ENCODE results near the gene ZNF148.
"Not testable (repeated sequence)": the region's sequence is repeated elsewhere in the genome, so short reads cannot be mapped to it uniquely, and the experiment has no call there.

ZNF148 gene

DNA sequence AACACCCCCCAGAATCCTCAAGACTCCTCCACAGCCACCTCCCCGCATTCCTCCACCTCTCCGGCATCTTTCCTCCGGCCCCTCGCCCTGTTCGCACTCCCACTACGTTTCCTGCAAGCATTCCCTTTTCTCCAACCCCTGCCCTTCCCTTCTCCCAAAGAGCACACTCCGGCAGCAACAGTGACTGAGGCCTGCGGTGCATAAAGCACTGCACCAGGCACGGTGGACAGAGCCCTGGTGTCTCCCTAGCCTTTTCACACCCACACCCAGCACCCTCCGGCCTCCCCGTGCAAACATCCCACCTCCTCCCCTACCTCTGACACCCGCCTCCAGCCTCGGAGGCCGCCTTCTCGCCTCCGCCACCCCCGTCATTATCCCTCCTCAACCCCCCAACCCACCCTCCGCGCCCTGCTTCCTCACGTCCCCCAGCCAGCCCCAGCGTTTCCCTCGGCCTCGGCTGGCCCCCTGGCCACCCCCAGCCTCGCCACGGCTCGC lies 577 bp downstream of the ZNF148 start:
- peak; percentile 74 for DNase-seq

GRCh38 chr3:125367403-125368230 lies 7.5 kb downstream of the ZNF148 start:
- no peak for DNase-seq

GRCh38 chr3:125366132-125366531 lies 9.0 kb downstream of the ZNF148 start:
- DNase-seq: no peak

GRCh38 chr3:125359700-125360099 lies 15.4 kb downstream of the ZNF148 start:
- no peak for DNase-seq

GRCh38 chr3:125358923-125359322 lies 16.2 kb downstream of the ZNF148 start:
- DNase-seq: no peak

DNA sequence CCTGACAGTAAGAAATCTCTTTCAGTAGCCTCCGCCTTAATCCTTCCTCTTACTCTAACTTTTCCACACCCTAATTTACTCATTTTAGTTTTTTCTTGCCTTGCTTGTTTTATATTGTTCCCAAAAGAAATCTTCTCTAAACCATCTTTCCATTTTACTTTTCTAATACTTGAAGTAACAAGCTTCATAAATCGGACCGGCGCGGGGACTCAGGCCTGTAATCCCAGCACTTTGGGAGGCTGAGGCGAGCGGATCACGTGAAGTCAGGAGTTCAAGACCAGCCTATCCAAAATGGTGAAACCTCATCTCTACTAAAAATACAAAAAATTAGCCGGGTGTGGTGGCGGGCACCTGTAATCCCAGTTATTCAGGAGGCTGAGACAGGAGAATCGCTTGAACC lies 17.3 kb downstream of the ZNF148 start:
- DNase-seq: no peak

GRCh38 chr3:125357032-125357658 lies 18.0 kb downstream of the ZNF148 start:
- peak; percentile 79 for DNase-seq

DNA sequence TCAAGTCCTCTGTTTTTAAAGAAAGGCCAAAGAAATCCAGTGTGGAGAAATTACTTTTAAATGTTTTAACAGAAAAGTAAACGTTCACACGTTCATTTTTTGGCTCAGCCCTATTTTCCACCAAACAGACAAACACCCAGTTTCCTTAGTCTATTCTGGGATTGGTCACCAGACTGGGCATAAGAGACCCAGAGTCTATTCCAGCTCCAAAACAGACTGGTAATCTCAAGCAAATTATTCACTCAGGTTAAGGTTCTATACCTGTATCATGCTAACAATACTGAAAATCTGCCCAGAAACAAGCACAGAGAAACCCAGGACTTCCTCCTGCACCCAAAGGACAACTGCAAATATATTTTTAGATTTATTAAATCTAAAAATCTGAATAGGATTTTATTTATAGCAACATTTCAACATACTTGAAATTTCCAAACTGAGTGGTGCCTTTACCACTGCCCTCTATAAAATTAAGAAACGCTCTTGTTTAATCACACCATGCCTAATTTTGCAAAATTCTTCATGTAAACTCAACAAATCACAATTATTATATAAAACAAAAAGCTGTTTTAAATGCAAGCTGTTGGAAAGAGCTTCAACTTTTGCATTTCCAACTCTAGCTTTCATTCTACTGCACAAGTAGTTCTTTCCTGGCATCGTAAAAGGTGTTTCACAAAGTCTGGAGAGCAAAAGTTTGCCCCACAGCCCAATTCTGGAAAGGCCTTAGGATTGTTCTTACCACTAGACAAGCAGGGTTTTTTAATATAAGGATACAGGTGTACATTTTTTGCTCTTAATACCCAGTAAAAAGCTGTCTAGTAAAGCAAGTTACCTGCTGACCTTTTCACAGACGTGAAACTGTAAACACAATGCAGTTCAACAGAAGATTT lies 18.7 kb downstream of the ZNF148 start:
- DNase-seq: no peak

DNA sequence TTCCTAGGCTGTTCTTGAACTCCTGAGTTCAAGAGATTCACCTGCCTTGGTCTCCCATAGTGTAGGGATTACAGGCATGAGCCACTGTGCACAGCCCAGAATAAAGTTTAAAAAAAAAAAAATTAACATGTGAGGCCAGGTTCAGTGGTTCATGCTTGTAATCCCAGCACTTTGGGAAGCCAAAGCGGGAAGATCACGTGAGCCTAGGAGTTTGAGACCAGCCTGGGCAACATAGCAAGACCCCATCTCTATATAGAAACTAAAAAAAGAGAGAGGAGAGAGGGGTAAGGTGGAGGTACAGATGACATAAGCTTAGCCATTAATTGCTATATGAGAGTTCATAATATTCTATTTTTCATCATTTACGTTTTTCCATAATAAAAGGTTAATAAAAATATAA lies 21.5 kb downstream of the ZNF148 start:
- DNase-seq: no peak

GRCh38 chr3:125353128-125353527 lies 22.0 kb downstream of the ZNF148 start:
- no peak for DNase-seq

DNA sequence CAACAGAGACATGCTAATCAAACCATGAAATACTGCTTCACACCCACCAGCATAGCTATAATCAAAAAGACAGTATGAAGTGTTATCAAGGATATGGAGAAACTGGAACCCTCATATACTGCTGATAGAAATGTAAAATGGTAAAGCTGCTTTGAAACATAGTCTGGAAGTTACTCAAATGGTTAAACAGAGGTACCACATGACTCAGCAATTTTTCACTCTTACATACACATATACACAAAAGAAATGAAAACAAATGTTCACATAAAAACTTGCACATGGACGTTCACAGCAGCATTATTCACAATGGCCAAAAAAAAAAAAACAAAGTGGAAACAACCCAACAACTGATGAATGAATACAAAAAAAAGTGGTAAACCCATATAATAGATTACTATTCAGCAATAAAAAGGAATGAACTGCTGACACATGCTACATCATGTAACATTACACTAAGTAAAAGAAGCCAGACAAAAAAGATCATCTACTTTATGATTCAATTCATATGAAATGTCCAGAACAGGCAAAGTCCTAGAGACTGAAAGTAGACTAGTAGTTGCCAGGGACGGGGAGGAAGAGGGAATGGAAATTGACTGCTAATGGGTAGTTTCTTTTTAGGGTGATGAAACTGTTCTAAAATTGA lies 23.2 kb downstream of the ZNF148 start:
- no peak for DNase-seq

- DNase-seq: no peak
Measured at GRCh38 chr3:125351152-125351551, 24.0 kb downstream of the ZNF148 start.

- no peak for DNase-seq
Measured at GRCh38 chr3:125350597-125350996, 24.5 kb downstream of the ZNF148 start.

- no peak for DNase-seq
Measured at GRCh38 chr3:125349556-125350165, 25.5 kb downstream of the ZNF148 start.

GRCh38 chr3:125349055-125349454 lies 26.1 kb downstream of the ZNF148 start:
- DNase-seq: no peak

DNA sequence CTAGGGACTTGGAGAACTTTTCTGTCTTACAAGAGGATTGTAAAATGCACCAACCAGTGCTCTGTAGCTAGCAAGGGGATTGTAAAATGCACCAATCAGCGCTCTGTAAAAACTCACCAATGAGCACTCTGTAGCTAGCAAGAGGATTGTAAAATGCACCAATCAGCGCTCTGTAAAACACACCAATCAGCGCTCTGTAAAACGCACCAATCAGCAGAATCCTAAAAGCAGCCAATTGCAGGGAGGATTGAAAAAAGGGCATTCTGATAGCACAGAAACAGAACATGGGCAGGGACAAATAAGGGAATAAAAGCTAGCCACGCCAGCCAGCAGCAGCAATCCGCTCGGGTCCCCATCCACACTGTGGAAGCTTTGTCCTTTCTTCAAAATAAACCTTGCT lies 31.8 kb downstream of the ZNF148 start:
- not testable (repeated sequence) for DNase-seq

DNA sequence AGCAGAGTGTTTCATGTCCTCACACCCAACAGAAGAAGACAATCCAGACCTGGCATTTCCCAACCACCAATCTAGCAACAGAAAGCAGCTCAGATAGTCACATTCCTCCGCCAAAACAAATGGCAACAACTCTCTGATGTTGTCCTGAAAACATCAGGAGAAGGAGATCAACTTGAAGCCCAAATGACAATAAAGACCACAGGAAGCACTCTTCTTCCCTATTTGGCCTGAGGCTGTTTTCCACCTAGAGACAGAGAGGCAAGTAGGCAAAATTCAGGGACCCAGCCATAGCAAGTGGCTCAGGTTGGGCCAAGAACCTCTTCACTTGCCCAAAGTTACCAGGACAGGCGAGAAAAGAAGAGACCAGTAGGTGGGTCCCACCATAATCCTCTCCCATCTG lies 35.0 kb downstream of the ZNF148 start:
- DNase-seq: no peak

DNA sequence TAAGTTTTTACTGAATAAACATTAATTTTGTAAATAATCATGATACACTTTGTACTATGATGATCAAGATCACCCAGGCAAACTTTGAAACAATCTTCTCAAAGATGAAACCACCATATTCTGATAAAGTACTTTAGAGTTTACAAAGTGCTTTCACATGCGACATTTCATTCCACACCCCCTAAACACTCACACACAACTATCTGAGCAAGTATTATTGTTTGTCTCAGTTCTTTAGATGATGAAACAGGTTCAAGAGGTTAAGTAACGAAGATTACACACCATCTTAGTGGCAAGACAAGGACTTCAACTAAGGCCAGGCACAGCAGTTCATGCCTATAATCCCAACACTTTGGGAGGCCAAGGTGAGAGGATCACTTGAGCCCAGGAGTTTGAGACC lies 37.6 kb downstream of the ZNF148 start:
- no peak for DNase-seq

DNA sequence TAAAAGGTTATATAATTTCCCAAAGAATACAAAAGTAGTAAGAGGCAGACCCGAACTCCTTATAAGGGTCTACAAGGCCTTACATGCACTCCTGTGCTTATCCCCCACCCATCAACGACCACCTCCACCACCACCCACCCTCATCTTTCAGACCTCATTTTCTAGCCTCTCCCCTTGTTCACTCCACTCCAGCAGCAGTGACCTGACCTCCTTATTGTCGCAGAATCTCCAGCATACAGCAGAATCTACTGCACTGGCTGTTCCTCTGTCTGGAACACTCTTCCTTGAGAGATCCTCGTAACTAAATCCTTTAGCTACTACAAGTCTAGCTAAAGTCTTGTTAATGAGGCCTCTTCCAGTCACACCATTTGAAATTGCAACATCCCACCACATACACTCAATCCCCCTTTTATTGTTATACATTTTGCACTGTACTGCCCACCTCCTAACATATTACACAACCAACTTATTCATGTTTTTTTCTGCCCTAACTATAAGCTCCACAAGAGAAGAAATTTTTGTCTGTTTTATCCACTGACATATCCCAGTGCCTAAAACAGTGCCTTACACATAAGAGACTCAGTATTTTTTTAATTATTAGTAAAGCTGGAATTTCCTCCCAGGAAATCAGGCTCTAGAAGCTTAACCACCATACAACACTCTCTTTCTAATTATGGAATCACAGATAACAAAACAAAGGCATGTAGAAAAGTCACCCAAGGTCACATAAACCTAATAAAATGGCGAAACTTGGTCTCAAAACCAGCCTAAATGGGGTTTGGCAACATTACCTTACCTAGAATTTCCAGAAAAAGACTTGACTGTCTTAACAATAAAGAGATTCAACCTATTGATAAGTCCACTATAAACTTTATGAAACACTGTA lies 40.2 kb downstream of the ZNF148 start:
- no peak for DNase-seq

- no peak for DNase-seq
Measured at GRCh38 chr3:125332504-125332903, 42.6 kb downstream of the ZNF148 start.

GRCh38 chr3:125331243-125331642 lies 43.9 kb downstream of the ZNF148 start:
- DNase-seq: no peak

All from activated effector memory CD4-positive, alpha-beta T cell treated with anti-CD3 and anti-CD28 coated beads, Interleukin-2, amount 50 U/mL, for 16 hours (primary cell).